Activated naive CD4-positive, alpha-beta T cell treated with anti-CD3 and anti-CD28 coated beads, Interleukin-2, amount 50 U/mL, for 72 hours (primary cell): ENCODE results near the gene GBP3. TPM values are rescaled to one million over a fixed set of nuclear protein-coding genes. Genes with fewer than 3 reads are reported as not detected.
"Not testable (repeated sequence)": the region's sequence is repeated elsewhere in the genome, so short reads cannot be mapped to it uniquely, and the experiment has no call there.

ENCODE experiments used
- ATAC-seq, 2 donors: fragments of 150-1000 bp; cut with Tn5 transposase; 2 replicates each; pipeline ENCODE4 v1.10.0; 2021; ENCODE audit warnings: mild to moderate bottlenecking in 2 of 2, moderate library complexity in 2 of 2
- DNase-seq, 2 donors: peaks; one replicate each; pipeline ENCODE4 v3.0.0; 2021 to 2022; ENCODE audit warnings: low spot score in 2 of 2
- H3K27ac Mint-ChIP-seq, 2 donors: one replicate each; pipeline ENCODE4 v1.8.0; 2022; ENCODE audit warnings: mild to moderate bottlenecking in 2 of 2, mixed read lengths in 2 of 2
- H3K36me3 Mint-ChIP-seq, 2 donors: one replicate each; pipeline ENCODE4 v1.8.0; 2022; ENCODE audit warnings: mixed read lengths in 2 of 2
- H3K9me3 Mint-ChIP-seq, 2 donors: one replicate each; pipeline ENCODE4 v1.8.0; 2022; ENCODE audit warnings: mixed read lengths in 2 of 2
- total RNA-seq, 2 donors: library from RNA; stranded (reverse); gene quantifications; one replicate each; pipeline ENCODE4 v1.2.3, GENCODE V29; 2022

The GBP3 gene
- total RNA-seq: 1 to 10 TPM; 3.2 to 9.3 TPM

- DNase-seq (no peak), ATAC-seq (peak; percentile 71 to 81)
- Mint-ChIP-seq H3K9me3 (peaks cover 0 to 10% of the 10 kb centered on the region in 2 donors), H3K27ac (peak within 1 kb of the TSS; percentile 81 to 85), H3K36me3 (peaks cover 29 to 31% of the 10 kb centered on the region in 2 donors)
Measured at GRCh38 chr1:89022167-89022959, at the start of gene GBP3. Gene GBP3 (minus strand): TSS chr1:89022866. CDS start chr1:89020721, 2,145 bp downstream.

- H3K36me3 Mint-ChIP-seq: peaks cover 19 to 30% of the 10 kb centered on the region in 2 donors
- ATAC-seq (peak; percentile 39 to 41), DNase-seq (no peak)
- peaks cover 12 to 15% of the 10 kb centered on the region in 2 donors for H3K9me3 Mint-ChIP-seq
- H3K27ac Mint-ChIP-seq: peak overlapping the region; percentile 40 to 92
Measured at GRCh38 chr1:89070509-89070908, 47.8 kb upstream of the GBP3 start.

GRCh38 chr1:89069951-89070350, 47.3 kb upstream of the GBP3 start:
- Mint-ChIP-seq H3K27ac (peak overlapping the region; percentile 91 to 92), H3K9me3 (peaks cover 12 to 15% of the 10 kb centered on the region in 2 donors), H3K36me3 (peaks cover 19 to 35% of the 10 kb centered on the region in 2 donors)
- DNase-seq (no peak), ATAC-seq (no peak)

GRCh38 chr1:89068291-89068690, 45.6 kb upstream of the GBP3 start:
- peaks cover 0 to 4% of the 10 kb centered on the region in 2 donors for H3K9me3 Mint-ChIP-seq
- peak overlapping the region in 1 of 2 donors; percentile 51 for H3K27ac Mint-ChIP-seq
- H3K36me3 Mint-ChIP-seq: peaks cover 21 to 28% of the 10 kb centered on the region in 2 donors
- DNase-seq: no peak
- ATAC-seq: no peak

- peak within 1 kb of the TSS; percentile 94 to 96 for H3K27ac Mint-ChIP-seq
- ATAC-seq (peak; percentile 79 to 82), DNase-seq (no peak)
- no peaks in the 10 kb centered on the region for H3K9me3 Mint-ChIP-seq
- H3K36me3 Mint-ChIP-seq: peaks cover 20 to 40% of the 10 kb centered on the region in 2 donors
Measured at GRCh38 chr1:89065079-89065868, 42.6 kb upstream of the GBP3 start, which contains the start of gene GBP1. Gene GBP1 (minus strand): TSS chr1:89065208. CDS start chr1:89063234, 1,974 bp downstream.

GRCh38 chr1:89064632-89065031, 42.0 kb upstream of the GBP3 start:
- Mint-ChIP-seq H3K27ac (peak overlapping the region; percentile 94 to 96), H3K9me3 (no peaks in the 10 kb centered on the region), H3K36me3 (peaks cover 14 to 43% of the 10 kb centered on the region in 2 donors)
- ATAC-seq (peak; percentile 52 to 61), DNase-seq (no peak)

- DNase-seq (no peak), ATAC-seq (no peak)
- H3K27ac Mint-ChIP-seq: peak overlapping the region in 1 of 2 donors; percentile 94
- H3K36me3 Mint-ChIP-seq: peaks cover 20 to 56% of the 10 kb centered on the region in 2 donors
- H3K9me3 Mint-ChIP-seq: no peaks in the 10 kb centered on the region
Measured at GRCh38 chr1:89063094-89063493, 40.4 kb upstream of the GBP3 start.

GRCh38 chr1:89060091-89060490, 37.4 kb upstream of the GBP3 start:
- ATAC-seq (no peak), DNase-seq (no peak)
- no peak overlapping the region for H3K27ac Mint-ChIP-seq
- H3K9me3 Mint-ChIP-seq: no peaks in the 10 kb centered on the region
- H3K36me3 Mint-ChIP-seq: peaks cover 30 to 75% of the 10 kb centered on the region in 2 donors

GRCh38 chr1:89051955-89052312, 29.3 kb upstream of the GBP3 start:
- DNase-seq (no peak), ATAC-seq (no peak)
- Mint-ChIP-seq H3K27ac (no peak overlapping the region), H3K36me3 (peaks cover 30 to 49% of the 10 kb centered on the region in 2 donors), H3K9me3 (no peaks in the 10 kb centered on the region)

GRCh38 chr1:89051300-89051954, 28.8 kb upstream of the GBP3 start:
- H3K27ac Mint-ChIP-seq: no peak overlapping the region
- peaks cover 25 to 44% of the 10 kb centered on the region in 2 donors for H3K36me3 Mint-ChIP-seq
- no peak for DNase-seq
- no peak for ATAC-seq
- H3K9me3 Mint-ChIP-seq: no peaks in the 10 kb centered on the region

- no peak for DNase-seq
Measured at GRCh38 chr1:89050649-89051033, 28.0 kb upstream of the GBP3 start.

GRCh38 chr1:89049901-89050648, 27.4 kb upstream of the GBP3 start:
- ATAC-seq, H3K9me3 Mint-ChIP-seq, H3K27ac Mint-ChIP-seq, DNase-seq: not testable (repeated sequence)
- H3K36me3 Mint-ChIP-seq: peaks cover 18 to 37% of the 10 kb centered on the region in 2 donors

More at GRCh38 chr1:89050649-89051033, 28.0 kb upstream of the GBP3 start:
- ATAC-seq: no peak
- H3K9me3 Mint-ChIP-seq: no peaks in the 10 kb centered on the region
- no peak overlapping the region for H3K27ac Mint-ChIP-seq
- peaks cover 20 to 37% of the 10 kb centered on the region in 2 donors for H3K36me3 Mint-ChIP-seq

GRCh38 chr1:89049187-89049586, 26.5 kb upstream of the GBP3 start:
- peaks cover 9 to 40% of the 10 kb centered on the region in 2 donors for H3K36me3 Mint-ChIP-seq

GRCh38 chr1:89047734-89048133, 25.1 kb upstream of the GBP3 start:
- H3K27ac Mint-ChIP-seq: no peak overlapping the region
- peaks cover 3 to 4% of the 10 kb centered on the region in 2 donors for H3K9me3 Mint-ChIP-seq
- peaks cover 22 to 44% of the 10 kb centered on the region in 2 donors for H3K36me3 Mint-ChIP-seq
- DNase-seq: no peak
- no peak for ATAC-seq

More at GRCh38 chr1:89049187-89049586, 26.5 kb upstream of the GBP3 start:
- not testable (repeated sequence) for H3K9me3 Mint-ChIP-seq, ATAC-seq, DNase-seq, H3K27ac Mint-ChIP-seq

- H3K9me3 Mint-ChIP-seq, H3K27ac Mint-ChIP-seq, DNase-seq: not testable (repeated sequence)
- ATAC-seq: peak; percentile 93 to 97
- peaks cover 25 to 52% of the 10 kb centered on the region in 2 donors for H3K36me3 Mint-ChIP-seq
Measured at GRCh38 chr1:89046318-89047183, 23.9 kb upstream of the GBP3 start.
